ENCODE measurements around the gene SND1.
A peak's percentile ranks its signal among the peaks of the same experiment; 100 is the strongest.

Gene SND1

GRCh38 chr7:127766831-127767459 lies 115.0 kb downstream of the SND1 start:
- no peak for DNase-seq (ENCODE audit: low read depth, low spot score)

GRCh38 chr7:127768241-127768640 lies 116.2 kb downstream of the SND1 start:
- no peak for DNase-seq (ENCODE audit: low read depth, low spot score)

- no peak for DNase-seq (ENCODE audit: low read depth, low spot score)
Observed at GRCh38 chr7:127769137-127769536, 117.1 kb downstream of the SND1 start.

GRCh38 chr7:127769696-127770400 lies 117.9 kb downstream of the SND1 start:
- DNase-seq (ENCODE audit: low read depth, low spot score) = no peak

GRCh38 chr7:127770885-127771284 lies 118.9 kb downstream of the SND1 start:
- DNase-seq (ENCODE audit: low read depth, low spot score) = no peak

- DNase-seq (ENCODE audit: low read depth, low spot score) = no peak
Observed at GRCh38 chr7:127771707-127772106, 119.7 kb downstream of the SND1 start.

- no peak for DNase-seq (ENCODE audit: low read depth, low spot score)
Observed at GRCh38 chr7:127776776-127777386, 124.9 kb downstream of the SND1 start.

- DNase-seq (ENCODE audit: low read depth, low spot score) = no peak
Observed at GRCh38 chr7:127780489-127780888, 128.5 kb downstream of the SND1 start.

GRCh38 chr7:127781081-127781480 lies 129.1 kb downstream of the SND1 start:
- no peak for DNase-seq (ENCODE audit: low read depth, low spot score)

GRCh38 chr7:127782075-127782474 lies 130.1 kb downstream of the SND1 start:
- DNase-seq (ENCODE audit: low read depth, low spot score) = no peak

- no peak for DNase-seq (ENCODE audit: low read depth, low spot score)
Observed at GRCh38 chr7:127782654-127783559, 130.9 kb downstream of the SND1 start.

GRCh38 chr7:127786184-127786583 lies 134.2 kb downstream of the SND1 start:
- DNase-seq (ENCODE audit: low read depth, low spot score) = no peak

- DNase-seq (ENCODE audit: low read depth, low spot score) = no peak
Observed at GRCh38 chr7:127789031-127789430, 137.0 kb downstream of the SND1 start.

- DNase-seq (ENCODE audit: low read depth, low spot score) = no peak
Observed at GRCh38 chr7:127791446-127792189, 139.6 kb downstream of the SND1 start.

GRCh38 chr7:127792528-127793342 lies 140.7 kb downstream of the SND1 start:
- DNase-seq (ENCODE audit: low read depth, low spot score) = peak; percentile 65

- DNase-seq (ENCODE audit: low read depth, low spot score) = no peak
Observed at GRCh38 chr7:127793582-127793981, 141.6 kb downstream of the SND1 start.

GRCh38 chr7:127794136-127794535 lies 142.1 kb downstream of the SND1 start:
- DNase-seq (ENCODE audit: low read depth, low spot score) = no peak

GRCh38 chr7:127794551-127794950 lies 142.6 kb downstream of the SND1 start:
- DNase-seq (ENCODE audit: low read depth, low spot score) = no peak

GRCh38 chr7:127798023-127798422 lies 146.0 kb downstream of the SND1 start:
- no peak for DNase-seq (ENCODE audit: low read depth, low spot score)

- DNase-seq (ENCODE audit: low read depth, low spot score) = no peak
Observed at GRCh38 chr7:127798769-127799372, 146.9 kb downstream of the SND1 start.
